OCI-M1 (cell line): ENCODE measurements around the gene SERTAD2.
A peak's percentile ranks its signal among the peaks of the same experiment; 100 is the strongest.

Experiments used
- DNase-seq: peaks from one replicate; lab custom pipeline; 2025; lab: John Stamatoyannopoulos, UW

Gene SERTAD2

GRCh38 chr2:64653109-64654062 is at the start of gene SERTAD2:
Gene SERTAD2 (minus strand): TSS chr2:64653913. CDS start chr2:64636871, 17,042 bp downstream.
- DNase-seq, result peak; percentile 89

- DNase-seq, result no peak
Observed at GRCh38 chr2:64700133-64700809, 46.6 kb upstream of the SERTAD2 start.

GRCh38 chr2:64699712-64700111 is 46.0 kb upstream of the SERTAD2 start:
- no peak for DNase-seq

- no peak for DNase-seq
Observed at GRCh38 chr2:64698668-64699444, 45.1 kb upstream of the SERTAD2 start.

- DNase-seq, result no peak
Observed at GRCh38 chr2:64698177-64698643, 44.5 kb upstream of the SERTAD2 start.

GRCh38 chr2:64697297-64698176 is 43.8 kb upstream of the SERTAD2 start:
- DNase-seq, result no peak

- DNase-seq, result no peak
Observed at GRCh38 chr2:64696636-64697035, 42.9 kb upstream of the SERTAD2 start.

- DNase-seq, result no peak
Observed at GRCh38 chr2:64695721-64696261, 42.1 kb upstream of the SERTAD2 start.

- DNase-seq, result peak; percentile 35
Observed at GRCh38 chr2:64692401-64692800, 38.7 kb upstream of the SERTAD2 start.

- DNase-seq, result no peak
Observed at GRCh38 chr2:64688909-64689308, 35.2 kb upstream of the SERTAD2 start.

- DNase-seq, result no peak
Observed at GRCh38 chr2:64686283-64686956, 32.7 kb upstream of the SERTAD2 start.

- DNase-seq, result peak; percentile 28
Observed at GRCh38 chr2:64685430-64685829, 31.7 kb upstream of the SERTAD2 start.

- DNase-seq, result no peak
Observed at GRCh38 chr2:64683771-64684510, 30.2 kb upstream of the SERTAD2 start.

- DNase-seq, result peak; percentile 53
Observed at GRCh38 chr2:64681479-64681967, 27.8 kb upstream of the SERTAD2 start.

GRCh38 chr2:64679673-64680425 is 26.1 kb upstream of the SERTAD2 start:
- DNase-seq, result no peak

- DNase-seq, result peak; percentile 59
Observed at GRCh38 chr2:64678771-64679590, 25.3 kb upstream of the SERTAD2 start.

GRCh38 chr2:64677530-64677929 is 23.8 kb upstream of the SERTAD2 start:
- DNase-seq, result no peak

- DNase-seq, result no peak
Observed at GRCh38 chr2:64675860-64676259, 22.1 kb upstream of the SERTAD2 start.
